Ovary (tissue), 9 donors: ENCODE results near the gene SHLD1. TPM values are rescaled to one million over a fixed set of nuclear protein-coding genes. Genes with fewer than 3 reads are reported as not detected.

Source experiments
- DNase-seq, 5 donors: peaks; one replicate each; pipeline ENCODE4 v3.0.0-alpha.2; 2019 to 2020
- H3K27ac ChIP-seq, 2 donors: fragments of 200-600 bp; one replicate each; pipeline versions ENCODE4 v1.5.1 to v1.8.0; 2019 to 2022
- H3K27me3 ChIP-seq: fragments of 200-600 bp; one replicate; pipeline ENCODE4 v1.8.0; 2022
- H3K36me3 ChIP-seq: fragments of 200-600 bp; sonication (generic); one replicate; pipeline ENCODE4 v1.5.1; 2019
- H3K4me1 ChIP-seq: one replicate; pipeline ENCODE4 v1.8.1; 2013; ENCODE audit warnings: mild to moderate bottlenecking, moderate library complexity; ENCODE audit not compliant: insufficient read depth
- H3K4me3 ChIP-seq: fragments of 200-600 bp; sonication (generic); one replicate; pipeline ENCODE4 v1.5.1; 2017
- H3K9me3 ChIP-seq, 2 donors: fragments of 200-600 bp in 1 of 2; sonication (generic) in 1 of 2; one replicate each; pipeline versions ENCODE4 v1.5.1 to v1.8.1; 2013 to 2019; ENCODE audit warnings: mild to moderate bottlenecking in 1 of 2, moderate library complexity in 1 of 2
- CTCF ChIP-seq, 3 donors: fragments of 450-650 bp in 2 of 3; fragments of 200-600 bp in 1 of 3; IDR thresholded peaks; one replicate each; pipeline versions ENCODE4 v1.5.1 to v1.8.0; 2016 to 2022; ENCODE audit warnings: antibody characterized with exemption in 3 of 3, mild to moderate bottlenecking in 1 of 3
- EP300 ChIP-seq: sonication (generic); formaldehyde crosslinking; IDR thresholded peaks from one replicate; pipeline ENCODE4 v1.6.1; 2017; ENCODE audit warnings: antibody characterized with exemption
- POLR2A ChIP-seq: fragments of 450-650 bp; IDR thresholded peaks from one replicate; pipeline ENCODE4 v1.6.1; 2017; ENCODE audit warnings: antibody characterized with exemption, mild to moderate bottlenecking, moderate library complexity
- WGBS, 3 donors: extraction: QIAGEN DNeasy Blood & Tissue Kit in 1 of 3; methylation state at CpG; one replicate each; pipeline versions ENCODE4 v1.1.5 to v1.1.7; 2013 to 2017; 5-methylcytosine and 5-hydroxymethylcytosine counted together
- intact Hi-C, 4 donors: fragments of 100-400 bp; cut with DNase I; formaldehyde crosslinking; loops; one replicate each; pipeline versions ENCODE4 v1.11.0 to v1.15.1; 2022 to 2023
- polyA plus RNA-seq, 2 donors: library from polyadenylated mRNA; stranded (reverse); fragments of 200-250 nt in 1 of 2; fragments of 350-450 nt in 1 of 2; fragmentation: Illumina TruSeq in 1 of 2; extraction: RNeasy Lipid Tissue Mini Kit (QIAGEN cat#74804) in 1 of 2; gene quantifications; one replicate each; pipeline ENCODE4 v1.2.3, GENCODE V29; 2013 to 2014
- total RNA-seq, 7 donors: library from RNA; depleted of rRNA in 2 of 7; stranded (reverse); fragments of >200 nt in 2 of 7; fragmentation: NEBNext Ultra II Directional in 3 of 7; extraction: Animal tissue kit (Norgen Biotek cat#: 25700) in 3 of 7; gene quantifications; one replicate each; pipeline versions ENCODE4 v1.1.0 to v1.2.4, GENCODE V29; 2016 to 2023
- donor health status: DM: no; HTN: no; CAD: no; lungs with moderate emphysema.
- donor health status: DM: no; HTN: no; CAD: no.
- donor health status: Bipolar disorder and iron deficiency.
- donor health status: DM: yes; HTN: yes; CAD: no.
- donor health status: DM: no; HTN: no; CAD: no.
- donor health status: DM: yes; HTN: yes; CAD: no.

Gene SHLD1
- total and polyA plus RNA-seq, 9 donors: 3.8 to 12.4 (median 7.2) TPM

- WGBS, 3 donors: 58 to 72% (median 71%) methylated on average over 5 of the region's 5 CpGs
- Histone ChIP-seq H3K27ac (no peak overlapping the region), H3K36me3 (no peaks in the 10 kb centered on the region), H3K9me3 (no peaks in the 10 kb centered on the region), H3K4me1 (no peaks in the 10 kb centered on the region), H3K4me3 (no peak overlapping the region), H3K27me3 (no peaks in the 10 kb centered on the region)
- no peak for DNase-seq
- TF ChIP-seq CTCF (IDR thresholded peaks at IDR 0.05): no peak
- no peak for TF ChIP-seq POLR2A
- no peak for TF ChIP-seq EP300
- intact Hi-C loops: no loop called here
Measured at GRCh38 chr20:5727018-5727515, 23.1 kb upstream of the SHLD1 start.

GRCh38 chr20:5729348-5729747 is 20.9 kb upstream of the SHLD1 start:
- no peak for DNase-seq
- Histone ChIP-seq H3K4me3 (no peak overlapping the region), H3K27me3 (no peaks in the 10 kb centered on the region), H3K36me3 (no peaks in the 10 kb centered on the region), H3K27ac (no peak overlapping the region), H3K9me3 (no peaks in the 10 kb centered on the region), H3K4me1 (no peaks in the 10 kb centered on the region)
- WGBS, 3 donors: 51 to 73% (median 71%) methylated on average over 2 of the region's 2 CpGs
- TF ChIP-seq POLR2A: no peak
- TF ChIP-seq EP300: no peak
- TF ChIP-seq CTCF (IDR thresholded peaks at IDR 0.05): no peak
- intact Hi-C loops: no loop called here

- no peak for TF ChIP-seq EP300
- TF ChIP-seq CTCF (IDR thresholded peaks at IDR 0.05): no peak
- H3K36me3 ChIP-seq: no peaks in the 10 kb centered on the region
- no peak overlapping the region for H3K4me3 ChIP-seq
- 51 to 73% (median 53%) methylated on average over 2 of the region's 2 CpGs for WGBS, 3 donors
- no peak overlapping the region for H3K27ac ChIP-seq
- H3K9me3 ChIP-seq: no peaks in the 10 kb centered on the region
- intact Hi-C loops: loop anchor here in 1 of 4 donors (10.0 kb wide), 1 partner anchor 65 kb away; no protein-coding TSS in a partner anchor
- DNase-seq: no peak
- no peaks in the 10 kb centered on the region for H3K4me1 ChIP-seq
- no peaks in the 10 kb centered on the region for H3K27me3 ChIP-seq
Measured at GRCh38 chr20:5730131-5730530, 20.1 kb upstream of the SHLD1 start.

- Histone ChIP-seq H3K9me3 (no peaks in the 10 kb centered on the region), H3K4me1 (peaks cover 2% of the 10 kb centered on the region), H3K27me3 (no peaks in the 10 kb centered on the region), H3K27ac (no peak overlapping the region), H3K36me3 (no peaks in the 10 kb centered on the region), H3K4me3 (no peak overlapping the region)
- TF ChIP-seq EP300 (no peak), CTCF (IDR thresholded peaks at IDR 0.05) (no peak), POLR2A (no peak)
- no peak for DNase-seq
- WGBS, 3 donors: 59 to 76% (median 74%) methylated on average over 6 of the region's 6 CpGs
- intact Hi-C loops: loop anchor here in 1 of 4 donors (10.0 kb wide), 1 partner anchor 67 kb away; no protein-coding TSS in a partner anchor
Measured at GRCh38 chr20:5731753-5732366, 18.3 kb upstream of the SHLD1 start.
